ENCODE data around the gene TMED9. TPM values are rescaled to one million over a fixed set of nuclear protein-coding genes. Genes with fewer than 3 reads are reported as not detected.

The TMED9 gene
- total RNA-seq, 2 experiments from 2014 or later = 67.6 to 134 TPM

GRCh38 chr5:177609076-177610059 lies 17.4 kb downstream of the TMED9 start:
- no TSS peak for BruUV-seq (replicated peaks)
- H3K9me2 ChIP-seq (ENCODE audit: insufficient read depth, low read length) = no peaks in the 10 kb centered on the region
- ChIA-PET CTCF (ENCODE audit: unreplicated experiment) (interaction anchor here (0.6 to 0.7 kb wide), 2 partner anchors 211 to 547 kb away, joined by 3 to 4 read pairs; no protein-coding TSS in a partner anchor), POLR2A (interaction anchor here (0.5 kb wide), 1 partner anchor 106 kb away, joined by 3 read pairs; no protein-coding TSS in a partner anchor)
- no peak overlapping the region for H2AFZ ChIP-seq (ENCODE audit: low read length)
- no peak for TF ChIP-seq CTCF (conservative IDR thresholded peaks at IDR 0.05; ENCODE audit: low read length)
- no peak for TF ChIP-seq EZH2phosphoT487 (IDR thresholded peaks at IDR 0.05; ENCODE audit: borderline replicate concordance, low read depth, low read length)
- H3K36me3 ChIP-seq (ENCODE audit: insufficient read depth, low read length) = peaks cover 9% of the 10 kb centered on the region; the same call in 1 of the 2 replicates
- DNase-seq (ENCODE audit: low spot score) = no peak
- H4K20me1 ChIP-seq (ENCODE audit: insufficient read depth, low read length) = no peaks in the 10 kb centered on the region
- H3K9me3 ChIP-seq (ENCODE audit: low read length) = no peaks in the 10 kb centered on the region
- H3K79me2 ChIP-seq (ENCODE audit: insufficient read depth, low read depth, low read length) = no peaks in the 10 kb centered on the region
- H3K4me2 ChIP-seq (ENCODE audit: low read length) = no peak overlapping the region
- intact Hi-C loops (cut with micrococcal nuclease; ENCODE audit: unreplicated experiment) = loop anchor here (10.0 kb wide), 1 partner anchor 555 kb away; no protein-coding TSS in a partner anchor
- no peak overlapping the region for H3K27ac ChIP-seq (ENCODE audit: low read depth, low read length, poor library complexity, severe bottlenecking)
- H3K4me1 ChIP-seq (ENCODE audit: insufficient read depth, low read length, poor library complexity, severe bottlenecking) = no peaks in the 10 kb centered on the region
- H3K4me3 ChIP-seq (ENCODE audit: low read depth, low read length, poor library complexity, severe bottlenecking) = no peak overlapping the region

- no peaks in the 10 kb centered on the region for H3K9me2 ChIP-seq (ENCODE audit: insufficient read depth, low read length)
- H3K4me3 ChIP-seq (ENCODE audit: low read depth, low read length, poor library complexity, severe bottlenecking) = no peak overlapping the region
- no peak overlapping the region for H3K4me2 ChIP-seq (ENCODE audit: low read length)
- TF ChIP-seq CTCF (conservative IDR thresholded peaks at IDR 0.05; ENCODE audit: low read length) = no peak
- no peak for TF ChIP-seq EZH2phosphoT487 (IDR thresholded peaks at IDR 0.05; ENCODE audit: borderline replicate concordance, low read depth, low read length)
- BruUV-seq (replicated peaks) = no TSS peak
- no peak overlapping the region for H3K27ac ChIP-seq (ENCODE audit: low read depth, low read length, poor library complexity, severe bottlenecking)
- H4K20me1 ChIP-seq (ENCODE audit: insufficient read depth, low read length) = no peaks in the 10 kb centered on the region
- no peaks in the 10 kb centered on the region for H3K4me1 ChIP-seq (ENCODE audit: insufficient read depth, low read length, poor library complexity, severe bottlenecking)
- H3K79me2 ChIP-seq (ENCODE audit: insufficient read depth, low read depth, low read length) = no peaks in the 10 kb centered on the region
- ChIA-PET POLR2A (interaction anchor here (0.5 kb wide), 1 partner anchor 483 kb away, joined by 4 read pairs; no protein-coding TSS in a partner anchor), CTCF (ENCODE audit: unreplicated experiment) (interaction anchor here (0.6 kb wide), 1 partner anchor 548 kb away, joined by 4 read pairs; no protein-coding TSS in a partner anchor)
- H3K9me3 ChIP-seq (ENCODE audit: low read length) = no peaks in the 10 kb centered on the region
- no peak for DNase-seq (ENCODE audit: low spot score)
- intact Hi-C loops (cut with micrococcal nuclease; ENCODE audit: unreplicated experiment) = no loop called here
- no peak overlapping the region for H2AFZ ChIP-seq (ENCODE audit: low read length)
- peaks cover 12% of the 10 kb centered on the region; the same call in 1 of the 2 replicates for H3K36me3 ChIP-seq (ENCODE audit: insufficient read depth, low read length)
Observed at GRCh38 chr5:177610131-177610769, 18.2 kb downstream of the TMED9 start.
